Chondrocyte (in vitro differentiated cells): ENCODE measurements around the gene ADM. TPM values are rescaled to one million over a fixed set of nuclear protein-coding genes. Genes with fewer than 3 reads are reported as not detected.

ENCODE experiments used
- DNase-seq: peaks from one replicate; pipeline ENCODE4 v3.0.0; 2021; ENCODE audit warnings: mixed read lengths, low spot score
- H3K27ac Mint-ChIP-seq: one replicate; pipeline ENCODE4 v1.8.0; 2021; ENCODE audit warnings: mild to moderate bottlenecking, moderate library complexity, mixed read lengths; ENCODE audit not compliant: unreplicated experiment
- H3K27me3 Mint-ChIP-seq: 2 replicates; pipeline ENCODE4 v1.8.0; 2021; ENCODE audit warnings: low read depth, mixed read lengths
- H3K36me3 Mint-ChIP-seq: 2 replicates; pipeline ENCODE4 v1.8.0; 2021; ENCODE audit warnings: low read depth, mixed read lengths
- H3K4me1 Mint-ChIP-seq: 2 replicates; pipeline ENCODE4 v1.8.0; 2021; ENCODE audit warnings: low read depth, mild to moderate bottlenecking, mixed read lengths
- H3K4me3 Mint-ChIP-seq: one replicate; pipeline ENCODE4 v1.8.0; 2021; ENCODE audit warnings: mild to moderate bottlenecking, moderate library complexity, mixed read lengths; ENCODE audit not compliant: unreplicated experiment
- H3K9me3 Mint-ChIP-seq: 2 replicates; pipeline ENCODE4 v1.8.0; 2021; ENCODE audit warnings: low read depth, mixed read lengths
- CTCF ChIP-seq: fragments of 200-600 bp; sonication (generic); IDR thresholded peaks from 2 replicates; pipeline ENCODE4 v1.5.0; 2021; ENCODE audit warnings: antibody characterized with exemption, mild to moderate bottlenecking, moderate library complexity
- total RNA-seq: library from RNA; stranded (reverse); gene quantifications from 3 replicates; pipeline ENCODE4 v1.2.1, GENCODE V29; 2021

Gene ADM
- total RNA-seq, 1 donor from 2014 or later: 53.8 TPM

GRCh38 chr11:10291801-10292638 lies 12.9 kb upstream of the ADM start:
- no peak overlapping the region for H3K4me3 Mint-ChIP-seq
- H3K9me3 Mint-ChIP-seq: no peaks in the 10 kb centered on the region
- no peaks in the 10 kb centered on the region for H3K27me3 Mint-ChIP-seq
- H3K36me3 Mint-ChIP-seq: no peaks in the 10 kb centered on the region
- peaks cover 30% of the 10 kb centered on the region for H3K4me1 Mint-ChIP-seq
- TF ChIP-seq CTCF: no peak
- no peak for DNase-seq
- peak overlapping the region; percentile 4 for H3K27ac Mint-ChIP-seq

- no peaks in the 10 kb centered on the region for H3K9me3 Mint-ChIP-seq
Measured at GRCh38 chr11:10293423-10294289, 11.2 kb upstream of the ADM start, which contains the start of gene SBF2. SBF2 (minus strand) TSS chr11:10294219; CDS start chr11:10294069, 150 bp downstream.

GRCh38 chr11:10294290-10294953 lies 10.5 kb upstream of the ADM start:
- Mint-ChIP-seq H3K4me1 (peaks cover 32% of the 10 kb centered on the region), H3K27me3 (no peaks in the 10 kb centered on the region), H3K27ac (peak overlapping the region; percentile 87), H3K4me3 (peak overlapping the region; percentile 86), H3K36me3 (no peaks in the 10 kb centered on the region), H3K9me3 (no peaks in the 10 kb centered on the region)
- TF ChIP-seq CTCF: no peak
- no peak for DNase-seq

More at GRCh38 chr11:10293423-10294289, 11.2 kb upstream of the ADM start, which contains the start of gene SBF2:
- Mint-ChIP-seq H3K4me3 (peak within 1 kb of the TSS; percentile 86), H3K27me3 (no peaks in the 10 kb centered on the region), H3K4me1 (peaks cover 31% of the 10 kb centered on the region), H3K36me3 (no peaks in the 10 kb centered on the region), H3K27ac (peak within 1 kb of the TSS; percentile 89)
- no peak for DNase-seq
- no peak for TF ChIP-seq CTCF

- Mint-ChIP-seq H3K27ac (peak overlapping the region; percentile 22), H3K4me3 (peak overlapping the region; percentile 86)
Measured at GRCh38 chr11:10295064-10295901, 9.6 kb upstream of the ADM start.

More at GRCh38 chr11:10295064-10295901, 9.6 kb upstream of the ADM start:
- no peak for TF ChIP-seq CTCF
- Mint-ChIP-seq H3K36me3 (no peaks in the 10 kb centered on the region), H3K27me3 (no peaks in the 10 kb centered on the region), H3K9me3 (no peaks in the 10 kb centered on the region), H3K4me1 (peaks cover 32% of the 10 kb centered on the region)
- no peak for DNase-seq
